CD4-positive, alpha-beta T cell treated with Interleukin-21 for 1 hour (primary cell): ENCODE data around the gene KCTD13.
A peak's percentile ranks its signal among the peaks of the same experiment; 100 is the strongest.
"Not testable (repeated sequence)": the region's sequence is repeated elsewhere in the genome, so short reads cannot be mapped to it uniquely, and the experiment has no call there.

Experiments used
- DNase-seq: peaks from one replicate; pipeline ENCODE4 v3.0.0-alpha.2; 2020

Gene KCTD13

GRCh38 chr16:29877266-29877961, 48.6 kb downstream of the KCTD13 start:
- peak; percentile 62 for DNase-seq

GRCh38 chr16:29876594-29877249, 49.3 kb downstream of the KCTD13 start:
- peak; percentile 23 for DNase-seq

GRCh38 chr16:29876217-29876593, 49.8 kb downstream of the KCTD13 start:
- no peak for DNase-seq

GRCh38 chr16:29875206-29875605, 50.8 kb downstream of the KCTD13 start:
- no peak for DNase-seq

- no peak for DNase-seq
These were observed 52.7 kb downstream of the KCTD13 start for GRCh38 chr16:29873319-29873718.

- no peak for DNase-seq
These were observed 54.0 kb downstream of the KCTD13 start for GRCh38 chr16:29871822-29872546.

- DNase-seq = not testable (repeated sequence)
These were observed 57.0 kb downstream of the KCTD13 start for GRCh38 chr16:29869067-29869466.

GRCh38 chr16:29868396-29869009, 57.5 kb downstream of the KCTD13 start:
- DNase-seq = no peak

- DNase-seq = no peak
These were observed 61.8 kb downstream of the KCTD13 start for GRCh38 chr16:29864205-29864604.

- no peak for DNase-seq
These were observed 62.4 kb downstream of the KCTD13 start for GRCh38 chr16:29863669-29863984.

GRCh38 chr16:29862884-29863668, 63.0 kb downstream of the KCTD13 start, which contains the start of gene CDIPT:
TSS of gene CDIPT (minus strand) at chr16:29863226. CDS start at chr16:29862857, 369 bp downstream.
- DNase-seq = peak; percentile 96

- no peak for DNase-seq
These were observed 63.6 kb downstream of the KCTD13 start for GRCh38 chr16:29862383-29862883.

- DNase-seq = no peak
These were observed 65.8 kb downstream of the KCTD13 start for GRCh38 chr16:29860218-29860617.

- DNase-seq = no peak
These were observed 67.1 kb downstream of the KCTD13 start for GRCh38 chr16:29858974-29859373.

GRCh38 chr16:29858149-29858849, 67.7 kb downstream of the KCTD13 start:
- no peak for DNase-seq

- no peak for DNase-seq
These were observed 68.8 kb downstream of the KCTD13 start for GRCh38 chr16:29857133-29857760.
